ENCODE results near the gene AFF4. TPM values are rescaled to one million over a fixed set of nuclear protein-coding genes. Genes with fewer than 3 reads are reported as not detected.

Gene AFF4
- total RNA-seq, 2 experiments from 2014 or later: 21.6 to 42.4 TPM

- intact Hi-C loops (cut with micrococcal nuclease; ENCODE audit: unreplicated experiment): no loop called here
- Histone ChIP-seq H3K36me3 (ENCODE audit: insufficient read depth, low read length) (no peaks in the 10 kb centered on the region), H3K9me2 (ENCODE audit: insufficient read depth, low read length) (no peaks in the 10 kb centered on the region), H3K27ac (ENCODE audit: low read depth, low read length, poor library complexity, severe bottlenecking) (no peak overlapping the region), H3K79me2 (ENCODE audit: insufficient read depth, low read depth, low read length) (no peaks in the 10 kb centered on the region), H3K4me2 (ENCODE audit: low read length) (no peak overlapping the region), H2AFZ (ENCODE audit: low read length) (no peak overlapping the region), H4K20me1 (ENCODE audit: insufficient read depth, low read length) (no peaks in the 10 kb centered on the region), H3K9me3 (ENCODE audit: low read length) (no peaks in the 10 kb centered on the region), H3K4me3 (ENCODE audit: low read depth, low read length, poor library complexity, severe bottlenecking) (no peak overlapping the region), H3K4me1 (ENCODE audit: insufficient read depth, low read length, poor library complexity, severe bottlenecking) (peaks cover 5% of the 10 kb centered on the region)
- no TSS peak for BruUV-seq (replicated peaks)
- TF ChIP-seq CTCF (conservative IDR thresholded peaks at IDR 0.05; ENCODE audit: low read length) (no peak), EZH2phosphoT487 (IDR thresholded peaks at IDR 0.05; ENCODE audit: borderline replicate concordance, low read depth, low read length) (no peak)
- CTCF ChIA-PET (ENCODE audit: unreplicated experiment): interaction anchor here (0.5 kb wide), 1 partner anchor 165 kb away, joined by 3 read pairs; no protein-coding TSS in a partner anchor
- DNase-seq (ENCODE audit: low spot score): no peak
- POLR2A ChIA-PET: no interaction called here
Measured at GRCh38 chr5:132826424-132827082, 136.9 kb downstream of the AFF4 start.

GRCh38 chr5:132825834-132826391, 137.5 kb downstream of the AFF4 start:
- CTCF ChIA-PET (ENCODE audit: unreplicated experiment): interaction anchor here (0.5 kb wide), 1 partner anchor 166 kb away, joined by 3 read pairs; no protein-coding TSS in a partner anchor
- no peaks in the 10 kb centered on the region for H3K79me2 ChIP-seq (ENCODE audit: insufficient read depth, low read depth, low read length)
- H3K9me2 ChIP-seq (ENCODE audit: insufficient read depth, low read length): no peaks in the 10 kb centered on the region
- POLR2A ChIA-PET: interaction anchor here (0.6 kb wide), 1 partner anchor 75 kb away, joined by 3 read pairs; no protein-coding TSS in a partner anchor
- no peaks in the 10 kb centered on the region for H3K9me3 ChIP-seq (ENCODE audit: low read length)
- H2AFZ ChIP-seq (ENCODE audit: low read length): no peak overlapping the region
- no peak overlapping the region for H3K4me3 ChIP-seq (ENCODE audit: low read depth, low read length, poor library complexity, severe bottlenecking)
- no peaks in the 10 kb centered on the region for H3K36me3 ChIP-seq (ENCODE audit: insufficient read depth, low read length)
- TF ChIP-seq CTCF (conservative IDR thresholded peaks at IDR 0.05; ENCODE audit: low read length): no peak
- no peak for TF ChIP-seq EZH2phosphoT487 (IDR thresholded peaks at IDR 0.05; ENCODE audit: borderline replicate concordance, low read depth, low read length)
- DNase-seq (ENCODE audit: low spot score): no peak
- H3K4me1 ChIP-seq (ENCODE audit: insufficient read depth, low read length, poor library complexity, severe bottlenecking): peaks cover 5% of the 10 kb centered on the region
- H3K27ac ChIP-seq (ENCODE audit: low read depth, low read length, poor library complexity, severe bottlenecking): no peak overlapping the region
- BruUV-seq (replicated peaks): no TSS peak
- H4K20me1 ChIP-seq (ENCODE audit: insufficient read depth, low read length): no peaks in the 10 kb centered on the region
- H3K4me2 ChIP-seq (ENCODE audit: low read length): no peak overlapping the region
- intact Hi-C loops (cut with micrococcal nuclease; ENCODE audit: unreplicated experiment): no loop called here

Small RNA genes lying within 50 kb of the gene (small RNA-seq; reads per million reads assigned to genes)
- gene AC113410.1 (not detected), gene ATP6V0E1P1 (not detected), gene RF00019 (not detected), gene RNA5SP192 (0.31 reads per million)

Other genes with a start within 250 kb of the AFF4 start
- gene KIF3A, start 226.1 kb downstream of the AFF4 start, total RNA-seq (2014; rRNA removed; shearing (Covaris generic)): 6.7 and 8.7 TPM in 2 replicates
- gene KIF3A, start 226.1 kb downstream of the AFF4 start, total RNA-seq (2022): 14.2 and 17.0 TPM in 2 replicates
- gene CCNI2, start 216.2 kb downstream of the AFF4 start, total RNA-seq (2014; rRNA removed; shearing (Covaris generic)): not detected in 2 replicates
- gene CCNI2, start 216.2 kb downstream of the AFF4 start, total RNA-seq (2022): not detected in 2 replicates
- gene SEPTIN8, start 186.4 kb downstream of the AFF4 start, total RNA-seq (2014; rRNA removed; shearing (Covaris generic)): 10.6 and 11.8 TPM in 2 replicates
- 12.8 and 15.5 TPM in 2 replicates for gene SEPTIN8, start 186.4 kb downstream of the AFF4 start, total RNA-seq (2022)
- gene SOWAHA, start 150.3 kb downstream of the AFF4 start, total RNA-seq (2014; rRNA removed; shearing (Covaris generic)): not detected in 2 replicates
- gene SOWAHA, start 150.3 kb downstream of the AFF4 start, total RNA-seq (2022): not detected in 2 replicates
- 0.36 and 0.60 TPM in 2 replicates for gene SHROOM1, start 133.0 kb downstream of the AFF4 start, total RNA-seq (2014; rRNA removed; shearing (Covaris generic))
- 1.8 and 2.4 TPM in 2 replicates for gene SHROOM1, start 133.0 kb downstream of the AFF4 start, total RNA-seq (2022)
- gene GDF9, start 97.2 kb downstream of the AFF4 start, total RNA-seq (2014; rRNA removed; shearing (Covaris generic)): 0.44 and 0.66 TPM in 2 replicates
- gene GDF9, start 97.2 kb downstream of the AFF4 start, total RNA-seq (2022): 1.7 and 2.2 TPM in 2 replicates
- gene UQCRQ, start 97.0 kb downstream of the AFF4 start, total RNA-seq (2014; rRNA removed; shearing (Covaris generic)): 140 and 158 TPM in 2 replicates
- 274 and 310 TPM in 2 replicates for gene UQCRQ, start 97.0 kb downstream of the AFF4 start, total RNA-seq (2022)
- gene LEAP2, start 90.0 kb downstream of the AFF4 start, total RNA-seq (2014; rRNA removed; shearing (Covaris generic)): 4.4 TPM in 2 replicates
- 5.4 and 5.6 TPM in 2 replicates for gene LEAP2, start 90.0 kb downstream of the AFF4 start, total RNA-seq (2022)
- gene ZCCHC10, start 62.9 kb upstream of the AFF4 start, total RNA-seq (2014; rRNA removed; shearing (Covaris generic)): 26.9 and 27.2 TPM in 2 replicates
- 45.2 and 45.4 TPM in 2 replicates for gene ZCCHC10, start 62.9 kb upstream of the AFF4 start, total RNA-seq (2022)
- 65.4 and 86.6 TPM in 2 replicates for gene HSPA4, start 88.4 kb upstream of the AFF4 start, total RNA-seq (2014; rRNA removed; shearing (Covaris generic))
- 190 and 226 TPM in 2 replicates for gene HSPA4, start 88.4 kb upstream of the AFF4 start, total RNA-seq (2022)

Measured in OCI-LY7 (cell line).